Measurements from ENCODE around the gene ANKRD29.

ANKRD29 gene

DNA sequence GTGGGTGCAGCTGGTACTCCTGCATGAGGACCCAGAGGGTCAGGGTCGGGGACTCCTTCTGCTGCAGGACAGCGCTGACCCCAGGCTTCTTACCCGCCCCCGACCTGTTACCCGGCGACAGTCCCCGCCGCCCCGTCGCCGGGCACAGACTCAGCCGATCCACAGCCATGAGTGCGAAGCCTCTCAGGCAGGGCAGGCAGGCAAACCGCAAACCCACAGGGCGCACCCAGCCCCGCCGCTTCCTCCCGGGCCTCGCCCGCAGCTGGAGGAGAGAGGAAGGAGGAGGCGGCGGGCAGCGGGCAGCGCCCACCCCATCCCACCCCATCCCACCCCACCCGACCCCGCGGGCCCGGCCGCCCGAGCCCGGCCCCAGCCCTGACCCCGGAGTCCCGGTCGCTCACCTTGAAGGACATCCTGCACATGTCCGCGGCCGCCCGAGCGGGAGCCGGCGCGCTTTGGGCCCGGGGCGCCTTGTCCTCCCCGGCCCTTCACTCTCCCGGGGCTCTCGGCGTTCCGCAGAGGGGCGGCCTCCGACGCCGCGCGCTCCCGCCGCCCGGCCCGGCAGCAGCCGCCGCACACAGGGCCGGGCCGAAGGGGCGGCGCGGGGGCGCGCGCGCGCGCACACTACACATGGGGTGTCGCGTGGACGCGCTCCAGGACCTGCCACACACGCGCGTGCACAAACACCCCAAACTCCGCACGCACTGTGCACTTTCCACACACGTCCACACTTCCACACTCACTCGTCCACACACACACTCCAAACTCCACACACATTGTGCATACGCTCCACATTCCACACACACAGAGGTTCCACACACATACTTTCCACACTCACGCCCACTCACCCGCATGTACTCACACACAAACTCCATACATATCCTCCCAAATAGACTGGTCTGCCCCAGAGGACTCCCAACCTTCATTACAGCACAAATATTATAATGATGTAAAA, at the start of gene ANKRD29:
Gene ANKRD29 (minus strand): TSS at position 603 of the 955 bp plus-strand sequence. CDS start 181 bp downstream, at position 422.
- peak within 1 kb of the TSS; percentile 33 for H3K4me3 ChIP-seq (ENCODE audit: low read depth, low read length)
- peak; percentile 4 for DNase-seq (ENCODE audit: low read depth, low spot score)
- in situ Hi-C loops (cut with HindIII; ENCODE audit: low sequenced_read_pairs) = no loop called here
- TF ChIP-seq CTCF (IDR thresholded peaks at IDR 0.05; ENCODE audit: low read depth, low read length) = no peak

GRCh38 chr18:23712445-23712844, 49.7 kb upstream of the ANKRD29 start:
- no peak overlapping the region for H3K4me3 ChIP-seq (ENCODE audit: low read depth, low read length)
- no peak for DNase-seq (ENCODE audit: low read depth, low spot score)
- TF ChIP-seq CTCF (IDR thresholded peaks at IDR 0.05; ENCODE audit: low read depth, low read length) = no peak
- in situ Hi-C loops (cut with HindIII; ENCODE audit: low sequenced_read_pairs) = no loop called here

- in situ Hi-C loops (cut with HindIII; ENCODE audit: low sequenced_read_pairs) = no loop called here
- H3K4me3 ChIP-seq (ENCODE audit: low read depth, low read length) = no peak overlapping the region
- no peak for TF ChIP-seq CTCF (IDR thresholded peaks at IDR 0.05; ENCODE audit: low read depth, low read length)
- DNase-seq (ENCODE audit: low read depth, low spot score) = no peak
Measured at GRCh38 chr18:23711426-23711825, 48.7 kb upstream of the ANKRD29 start.

GRCh38 chr18:23710946-23711345, 48.2 kb upstream of the ANKRD29 start:
- H3K4me3 ChIP-seq (ENCODE audit: low read depth, low read length) = no peak overlapping the region

GRCh38 chr18:23710068-23710527, 47.4 kb upstream of the ANKRD29 start:
- DNase-seq (ENCODE audit: low read depth, low spot score) = peak; percentile 25
- no peak overlapping the region for H3K4me3 ChIP-seq (ENCODE audit: low read depth, low read length)
- in situ Hi-C loops (cut with HindIII; ENCODE audit: low sequenced_read_pairs) = no loop called here
- TF ChIP-seq CTCF (IDR thresholded peaks at IDR 0.05; ENCODE audit: low read depth, low read length) = no peak

More at GRCh38 chr18:23710946-23711345, 48.2 kb upstream of the ANKRD29 start:
- DNase-seq (ENCODE audit: low read depth, low spot score) = no peak
- in situ Hi-C loops (cut with HindIII; ENCODE audit: low sequenced_read_pairs) = no loop called here
- TF ChIP-seq CTCF (IDR thresholded peaks at IDR 0.05; ENCODE audit: low read depth, low read length) = no peak

- no peak for TF ChIP-seq CTCF (IDR thresholded peaks at IDR 0.05; ENCODE audit: low read depth, low read length)
- DNase-seq (ENCODE audit: low read depth, low spot score) = no peak
- in situ Hi-C loops (cut with HindIII; ENCODE audit: low sequenced_read_pairs) = no loop called here
- no peak overlapping the region for H3K4me3 ChIP-seq (ENCODE audit: low read depth, low read length)
Measured at GRCh38 chr18:23706971-23707640, 44.4 kb upstream of the ANKRD29 start.
